Activated CD4-positive, alpha-beta T cell treated with anti-CD3 and anti-CD28 coated beads for 48 hours (primary cell): ENCODE data around the gene EVC2.
A peak's percentile ranks its signal among the peaks of the same experiment; 100 is the strongest.

Source experiments
- DNase-seq: peaks from one replicate; pipeline ENCODE4 v3.0.0-alpha.2; 2020

EVC2 gene

GRCh38 chr4:5708449-5709206 lies at the start of gene EVC2:
Gene EVC2 (minus strand): TSS chr4:5708559. CDS start chr4:5708513, 46 bp downstream.
- DNase-seq, result peak; percentile 26

DNA sequence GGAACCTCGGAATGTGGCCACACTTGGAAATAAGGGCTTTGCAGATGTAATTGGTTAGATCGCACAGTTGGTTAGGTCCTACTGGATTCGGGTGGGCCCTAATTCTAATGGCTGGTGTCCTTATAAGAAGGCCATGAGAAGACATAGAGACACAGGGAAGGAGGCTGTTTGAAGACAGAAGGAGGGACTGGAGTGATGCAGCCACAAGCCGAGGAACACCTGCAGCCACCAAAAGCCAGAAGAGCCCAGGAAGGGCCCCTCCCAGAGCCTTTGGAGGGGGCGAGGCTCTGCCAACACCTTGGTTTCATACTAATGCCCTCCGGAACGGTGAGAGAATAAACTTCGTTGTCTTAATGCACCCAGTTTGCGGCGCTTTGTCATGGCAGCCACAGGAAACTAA lies 49.6 kb upstream of the EVC2 start:
- DNase-seq, result no peak

DNA sequence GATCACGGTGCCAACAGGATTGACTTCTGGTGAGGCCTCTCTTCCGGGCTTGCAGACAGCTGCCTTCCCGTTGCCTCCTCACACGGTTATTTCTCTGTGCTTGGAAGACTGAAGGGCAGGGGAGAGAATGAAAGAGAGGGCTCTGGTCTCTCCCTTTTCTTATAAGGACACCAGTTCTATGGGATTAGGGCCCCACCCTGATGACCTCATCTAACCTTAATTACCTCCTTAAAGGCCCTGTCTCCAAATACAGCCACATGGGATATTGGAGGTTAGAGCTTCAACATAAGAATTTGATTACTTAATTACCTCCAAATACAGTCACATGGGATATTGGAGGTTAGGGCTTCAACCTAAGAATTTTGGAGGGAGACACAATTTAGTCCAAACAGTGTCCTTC lies 49.2 kb upstream of the EVC2 start:
- DNase-seq, result no peak

DNA sequence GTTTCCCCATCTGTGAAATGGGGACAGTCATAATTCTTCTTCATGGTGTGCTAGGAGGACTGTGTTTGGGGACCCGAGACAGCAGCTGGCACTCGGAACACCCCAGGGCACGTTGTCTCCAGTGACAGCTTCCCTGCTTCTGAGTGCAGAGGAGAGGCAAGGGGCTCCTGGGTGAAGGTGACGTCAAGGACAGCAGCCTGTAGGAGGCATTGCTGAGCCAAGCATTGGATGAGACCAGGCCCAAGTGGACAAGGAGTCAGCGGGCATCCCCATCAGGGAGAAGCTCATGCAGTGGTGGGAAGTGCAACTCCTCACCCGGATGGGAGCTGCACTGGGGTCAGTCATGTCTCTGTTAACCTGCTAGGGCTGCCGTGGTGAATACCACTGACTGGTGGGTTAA lies 48.7 kb upstream of the EVC2 start:
- DNase-seq, result no peak

DNA sequence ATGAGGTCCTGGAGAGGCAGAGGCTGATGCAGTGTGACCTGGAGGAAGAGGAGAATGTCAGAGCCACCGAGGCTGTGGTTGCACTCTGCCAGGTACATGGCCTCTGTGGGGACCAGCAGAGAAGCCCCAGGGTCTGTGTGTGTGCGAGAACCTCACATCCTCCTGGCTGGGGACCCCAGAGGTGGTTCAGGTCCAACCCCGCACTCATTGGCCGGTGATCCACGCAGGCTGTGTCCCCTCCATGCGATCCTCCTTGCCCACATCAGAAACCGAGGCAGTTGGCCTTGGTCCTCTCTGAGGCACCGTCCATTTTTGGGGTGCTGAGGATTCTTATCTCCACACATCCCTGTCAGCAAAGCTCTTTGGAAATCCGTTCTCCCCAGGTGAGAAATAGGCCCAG lies 47.9 kb upstream of the EVC2 start:
- no peak for DNase-seq

- DNase-seq, result no peak
These were observed 47.3 kb upstream of the EVC2 start for GRCh38 chr4:5755679-5756078.

DNA sequence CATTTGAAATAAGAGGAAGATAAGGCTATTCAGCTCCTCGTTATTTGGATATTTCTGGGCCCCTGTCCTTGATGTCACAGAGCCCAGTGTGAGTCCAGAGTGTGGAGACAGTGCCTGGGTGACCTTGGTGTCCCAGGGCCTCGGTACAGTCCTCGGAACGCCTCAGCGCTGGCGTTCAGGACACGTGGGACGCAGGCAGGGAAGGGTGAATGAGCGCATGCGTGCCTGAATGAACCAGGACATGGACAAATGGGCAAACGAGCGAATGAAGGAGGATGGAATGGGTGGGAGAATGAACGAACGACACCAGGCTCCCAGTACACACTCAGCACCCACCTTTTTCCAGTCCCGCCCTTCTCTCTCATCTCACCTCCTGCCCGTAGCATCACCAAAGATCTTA lies 46.8 kb upstream of the EVC2 start:
- DNase-seq, result no peak

DNA sequence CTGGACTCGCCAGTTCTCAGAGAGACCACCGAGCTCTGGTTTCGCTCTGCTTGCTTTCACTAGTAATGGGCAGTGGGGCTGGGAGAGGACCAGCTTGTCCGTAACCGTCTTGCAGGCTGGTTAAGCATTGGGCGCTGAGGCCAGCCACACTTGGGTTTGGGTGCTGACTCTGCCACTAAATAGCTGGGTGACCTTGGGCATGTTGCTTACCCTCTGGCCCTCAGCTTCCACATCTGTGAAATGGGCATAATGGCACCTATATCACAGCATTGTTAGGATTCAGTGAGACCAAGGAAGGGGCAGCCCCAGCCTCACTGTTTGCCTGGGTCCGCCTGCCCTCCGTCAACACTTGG lies 46.1 kb upstream of the EVC2 start:
- no peak for DNase-seq

GRCh38 chr4:5753766-5754528 lies 45.6 kb upstream of the EVC2 start:
- no peak for DNase-seq

GRCh38 chr4:5753366-5753765 lies 45.0 kb upstream of the EVC2 start:
- no peak for DNase-seq

DNA sequence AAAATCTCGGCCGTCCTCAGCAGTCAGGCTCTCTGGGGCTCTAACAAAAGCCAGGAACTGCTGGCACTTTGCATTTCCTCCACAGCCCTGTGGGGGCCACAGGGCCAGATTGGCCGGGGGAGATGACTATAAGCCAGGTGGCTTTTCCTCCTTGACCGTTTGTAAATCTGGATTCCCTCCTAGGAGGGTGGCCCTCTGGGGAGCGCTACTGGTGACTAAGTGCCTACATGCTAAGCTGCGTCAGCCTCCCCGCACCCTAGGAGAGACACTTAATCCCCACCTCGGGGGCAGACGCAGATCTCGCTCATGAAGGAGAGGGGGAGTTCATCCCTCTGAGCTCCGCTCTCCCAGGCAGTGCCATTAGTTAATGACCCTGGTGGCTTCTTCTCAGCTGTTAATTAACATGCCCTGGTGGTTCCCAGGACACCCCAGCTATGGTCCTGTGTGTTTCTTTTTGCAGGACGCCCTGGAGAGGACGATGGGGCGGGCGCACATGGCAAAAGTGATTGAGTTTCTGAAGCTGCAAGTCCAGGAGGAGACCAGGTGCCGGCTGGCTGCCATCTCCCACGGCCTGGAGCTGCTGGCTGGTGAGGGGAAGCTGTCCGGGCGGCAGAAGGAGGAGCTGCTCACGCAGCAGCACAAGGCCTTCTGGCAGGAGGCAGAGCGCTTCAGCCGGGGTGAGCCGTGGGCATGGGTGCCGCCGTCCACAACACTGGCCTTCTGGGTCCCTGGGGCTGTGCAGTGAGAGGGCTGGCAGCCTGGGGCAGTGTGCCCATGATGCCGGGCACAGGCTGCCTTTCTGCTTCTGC lies 44.2 kb upstream of the EVC2 start:
- no peak for DNase-seq

DNA sequence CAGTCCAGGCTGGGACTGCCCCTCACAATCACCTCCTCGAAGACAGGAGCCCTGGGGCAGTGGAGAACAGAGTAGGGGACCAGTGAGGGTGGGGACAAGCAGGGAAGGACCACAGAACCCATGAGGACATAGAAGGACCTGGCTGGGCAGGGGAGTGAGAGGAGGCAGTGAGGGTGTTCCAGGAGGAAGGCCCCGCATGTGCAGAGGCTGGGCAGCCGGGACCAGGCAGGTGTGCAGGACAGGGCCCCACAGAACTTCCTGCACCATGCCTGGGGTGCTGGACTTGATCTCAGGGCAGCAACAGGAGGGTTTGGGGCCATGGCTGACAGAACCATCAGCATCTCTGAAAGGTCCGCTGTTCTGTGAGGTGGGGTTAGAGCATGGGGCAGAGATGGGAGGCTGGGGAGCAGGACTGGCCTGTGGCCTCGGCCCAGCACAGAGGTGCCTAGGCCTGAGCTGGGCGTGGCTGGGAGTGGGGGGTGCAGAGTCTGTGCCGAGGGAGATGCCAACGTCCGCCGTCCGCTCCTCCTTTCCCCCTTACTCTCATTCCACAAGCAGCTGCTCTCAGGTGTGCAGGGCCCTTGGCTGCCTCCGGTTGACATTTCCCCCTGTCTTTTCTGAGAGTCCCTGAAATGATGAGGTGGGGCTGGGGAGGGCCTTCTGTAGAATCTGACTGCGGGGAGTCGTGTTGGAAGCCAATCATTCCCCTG lies 43.5 kb upstream of the EVC2 start:
- DNase-seq, result no peak

GRCh38 chr4:5750946-5751665 lies 42.7 kb upstream of the EVC2 start:
- no peak for DNase-seq

GRCh38 chr4:5750052-5750945 lies 41.9 kb upstream of the EVC2 start:
- DNase-seq, result no peak

GRCh38 chr4:5749568-5749967 lies 41.2 kb upstream of the EVC2 start:
- no peak for DNase-seq

- no peak for DNase-seq
These were observed 39.5 kb upstream of the EVC2 start for GRCh38 chr4:5747738-5748375.

DNA sequence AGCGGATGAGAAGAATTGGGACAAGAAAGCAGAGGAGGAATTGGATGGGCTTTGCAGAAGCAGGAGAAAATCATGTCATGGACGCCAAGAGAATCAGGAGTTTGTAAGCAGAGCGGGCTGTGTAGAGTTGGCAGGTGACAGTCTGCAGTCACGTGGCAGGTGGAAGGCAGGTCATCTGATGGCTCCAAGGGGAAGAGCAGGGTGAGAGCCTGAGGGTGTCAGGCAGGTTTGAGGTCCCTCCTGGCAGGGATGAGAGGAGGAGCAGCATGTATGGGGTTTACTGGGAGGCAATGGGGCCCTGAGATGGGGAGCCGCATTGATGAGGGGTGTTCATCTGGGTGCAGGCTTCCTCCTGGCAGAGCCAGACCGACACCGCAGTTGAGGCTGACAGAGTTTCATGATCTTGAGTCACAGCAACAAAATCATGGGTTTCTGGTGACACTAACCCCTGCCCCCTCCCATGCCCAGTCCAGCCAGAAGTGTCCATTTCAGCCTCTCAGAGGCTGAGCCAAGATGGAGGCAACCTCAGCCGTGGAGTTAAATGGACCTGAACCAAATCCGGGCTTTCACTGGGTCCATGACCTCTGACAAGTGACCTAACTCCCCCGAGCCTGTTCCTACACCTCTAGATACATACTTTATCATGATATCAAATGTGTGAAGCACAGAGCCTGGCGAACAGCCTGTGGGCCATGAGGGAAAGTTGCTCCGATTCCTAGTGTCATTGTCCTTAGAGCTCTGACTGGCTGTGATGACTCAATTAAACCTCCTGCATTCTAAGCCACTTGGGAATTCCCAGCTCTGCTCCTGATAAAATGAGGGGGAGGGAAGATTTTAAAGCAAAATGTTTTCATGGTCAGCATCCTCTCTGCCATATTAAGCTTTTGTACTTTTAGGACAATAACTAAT lies 38.7 kb upstream of the EVC2 start:
- DNase-seq, result no peak

GRCh38 chr4:5746250-5746649 lies 37.9 kb upstream of the EVC2 start:
- no peak for DNase-seq

DNA sequence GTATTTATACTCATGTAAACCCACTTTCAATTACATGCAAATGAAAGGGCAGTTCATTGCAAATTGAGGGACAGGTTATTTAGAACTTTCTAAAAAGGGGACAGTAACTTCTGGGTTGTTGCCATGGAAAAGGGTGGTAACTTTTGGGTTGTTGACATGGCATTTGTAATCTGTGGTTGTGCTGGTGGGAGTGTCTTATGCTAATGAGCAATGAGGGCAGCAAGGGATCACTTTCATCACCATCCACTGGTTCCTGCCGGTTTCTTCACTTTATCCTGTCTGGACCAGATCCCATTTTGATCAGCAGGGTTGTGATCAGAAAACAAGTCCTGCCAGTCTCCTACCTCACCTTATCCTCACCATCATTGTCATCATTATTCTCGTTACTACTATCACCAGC lies 34.6 kb upstream of the EVC2 start:
- no peak for DNase-seq

DNA sequence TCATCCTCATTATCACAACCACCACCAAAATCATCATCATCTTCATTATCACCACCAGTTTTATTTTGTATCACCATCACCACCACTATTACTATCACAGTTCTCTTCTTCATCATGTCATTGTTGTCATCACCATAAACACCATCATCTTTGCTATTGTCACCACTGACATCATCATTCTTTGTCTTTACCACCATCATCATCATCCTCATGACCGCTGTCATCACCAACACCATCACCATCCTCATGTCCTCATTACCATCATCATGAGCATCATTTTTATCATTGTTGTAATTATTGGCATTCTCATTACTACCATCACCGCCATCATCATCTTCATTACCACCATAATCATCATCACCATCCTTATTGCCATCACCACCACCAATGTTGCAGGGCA lies 34.0 kb upstream of the EVC2 start:
- no peak for DNase-seq
